H1 (cell line): ENCODE data around the gene NEFH. TPM values are rescaled to one million over a fixed set of nuclear protein-coding genes. Genes with fewer than 3 reads are reported as not detected.
"Not testable (repeated sequence)": the region's sequence is repeated elsewhere in the genome, so short reads cannot be mapped to it uniquely, and the experiment has no call there.

Experiments used
- CTCF ChIA-PET: fragments of 300-600 bp; sonication (Branson Sonifier 250); formaldehyde crosslinking; loops from one replicate; lab custom pipeline; 2021; ENCODE audit not compliant: partially characterized antibody; lab: Charles Lee
- POLR2A ChIA-PET: fragments of 300-600 bp; sonication (Branson Sonifier 250); formaldehyde crosslinking; loops from one replicate; lab custom pipeline; 2021; ENCODE audit warnings: inconsistent platforms; ENCODE audit not compliant: partially characterized antibody; lab: Charles Lee
- DNase-seq, 2 experiments: peaks; one replicate each; pipeline versions ENCODE4 v3.0.0 to v3.0.0-alpha.2; 2010 to 2022; ENCODE audit warnings: low spot score in 2 of 2, low read depth in 1 of 2, mixed read lengths in 1 of 2
- FAIRE-seq: peaks from 2 replicates; lab custom pipeline; 2011; peaks lifted over from hg19 to GRCh38; lab: Jason Lieb, UNC
- H2AFZ ChIP-seq: 2 replicates; pipeline ENCODE4 v1.8.1; 2012; ENCODE audit warnings: low read length, inconsistent platforms
- H2AK5ac ChIP-seq: 2 replicates; pipeline ENCODE4 v1.6.1; 2013; ENCODE audit warnings: low read depth, low read length
- H2BK120ac ChIP-seq: replicated peaks from 2 replicates; pipeline ENCODE3; 2013; ENCODE audit warnings: low read depth, low read length, inconsistent platforms
- H2BK12ac ChIP-seq: 2 replicates; pipeline ENCODE4 v1.6.1; 2013; ENCODE audit warnings: low read depth, low read length
- H2BK15ac ChIP-seq: 2 replicates; pipeline ENCODE4 v1.6.1; 2013; ENCODE audit warnings: low read length
- H2BK20ac ChIP-seq: 2 replicates; pipeline ENCODE4 v1.6.1; 2013; ENCODE audit warnings: low read length
- H2BK5ac ChIP-seq: 2 replicates; pipeline ENCODE4 v1.6.1; 2013; ENCODE audit warnings: low read depth, low read length
- H3K14ac ChIP-seq: 2 replicates; pipeline ENCODE4 v1.6.1; 2013; ENCODE audit warnings: inconsistent platforms; ENCODE audit not compliant: insufficient read length
- H3K18ac ChIP-seq: 2 replicates; pipeline ENCODE4 v1.6.1; 2013; ENCODE audit warnings: low read length; ENCODE audit errors: extremely low read depth
- H3K23ac ChIP-seq: 2 replicates; pipeline ENCODE4 v1.6.1; 2013; ENCODE audit warnings: inconsistent platforms; ENCODE audit not compliant: insufficient read length
- H3K23me2 ChIP-seq: 2 replicates; pipeline ENCODE4 v1.6.1; 2013; ENCODE audit warnings: low read depth, low read length
- H3K27ac ChIP-seq: 2 replicates; pipeline ENCODE4 v1.6.1; 2011; ENCODE audit warnings: low read depth, low read length, inconsistent platforms
- H3K27me3 ChIP-seq, 4 experiments: replicated peaks in 1 of 4; 1 replicate in 1 of 4; 2 replicates in 3 of 4; pipeline versions ENCODE4 v1.6.1 to v1.8.1; 2011 to 2013; ENCODE audit warnings: low read length in 3 of 4, mild to moderate bottlenecking in 3 of 4, inconsistent platforms in 2 of 4, mixed read lengths in 2 of 4, moderate library complexity in 1 of 4; ENCODE audit not compliant: control insufficient read depth in 3 of 4, insufficient read depth in 3 of 4; ENCODE audit errors: extremely low read depth in 1 of 4
- H3K36me3 ChIP-seq, 4 experiments: 2 replicates each; pipeline versions ENCODE4 v1.6.1 to v1.8.1; 2011 to 2013; ENCODE audit warnings: mild to moderate bottlenecking in 4 of 4, low read length in 3 of 4, moderate library complexity in 2 of 4, control low read depth in 1 of 4, inconsistent platforms in 1 of 4; ENCODE audit not compliant: insufficient read depth in 4 of 4, control insufficient read depth in 2 of 4
- H3K4ac ChIP-seq: replicated peaks from 2 replicates; pipeline ENCODE3; 2013; ENCODE audit warnings: low read length, low read depth, mixed read lengths, inconsistent platforms; ENCODE audit not compliant: insufficient read length
- H3K4me1 ChIP-seq, 4 experiments: replicated peaks in 1 of 4; 1 replicate in 1 of 4; 2 replicates in 3 of 4; pipeline versions ENCODE4 v1.6.1 to v1.8.1; 2011 to 2013; ENCODE audit warnings: low read length in 3 of 4, inconsistent platforms in 2 of 4, mixed read lengths in 1 of 4; ENCODE audit not compliant: insufficient read depth in 4 of 4, control insufficient read depth in 3 of 4
- H3K4me2 ChIP-seq, 2 experiments: 2 replicates each; pipeline versions ENCODE4 v1.6.1 to v1.8.1; 2011 to 2013; ENCODE audit warnings: low read depth in 2 of 2, low read length in 2 of 2, control low read depth in 1 of 2, inconsistent platforms in 1 of 2, mild to moderate bottlenecking in 1 of 2; ENCODE audit not compliant: insufficient read depth in 1 of 2
- H3K4me3 ChIP-seq, 4 experiments: fragments of 200-600, 300-600 bp in 1 of 4; sonication (generic), shearing (Covaris generic), sonication (Bioruptor Twin) in 1 of 4; 2 replicates each; pipeline versions ENCODE4 v1.5.1 to v1.8.1; 2011 to 2016; ENCODE audit warnings: low read length in 4 of 4, low read depth in 3 of 4, control low read depth in 2 of 4, inconsistent platforms in 2 of 4, mild to moderate bottlenecking in 2 of 4, mixed read lengths in 1 of 4, moderate library complexity in 1 of 4; ENCODE audit not compliant: insufficient read depth in 2 of 4; ENCODE audit errors: extremely low read depth in 1 of 4
- H3K56ac ChIP-seq: replicated peaks from 2 replicates; pipeline ENCODE3; 2013; ENCODE audit warnings: low read depth, mild to moderate bottlenecking, mixed read lengths, low read length, inconsistent platforms; ENCODE audit not compliant: insufficient read length
- H3K79me1 ChIP-seq: 2 replicates; pipeline ENCODE4 v1.6.1; 2013; ENCODE audit warnings: low read depth, low read length, control low read depth
- H3K79me2 ChIP-seq, 2 experiments: 2 replicates each; pipeline versions ENCODE4 v1.6.1 to v1.8.1; 2012 to 2013; ENCODE audit warnings: low read length in 2 of 2, mild to moderate bottlenecking in 2 of 2, inconsistent platforms in 1 of 2; ENCODE audit not compliant: insufficient read depth in 2 of 2, control insufficient read depth in 1 of 2
- H3K9ac ChIP-seq, 4 experiments: replicated peaks in 1 of 4; 1 replicate in 1 of 4; 2 replicates in 3 of 4; pipeline versions ENCODE4 v1.6.1 to v1.8.1; 2011 to 2013; ENCODE audit warnings: low read depth in 3 of 4, low read length in 3 of 4, control low read depth in 2 of 4, mild to moderate bottlenecking in 2 of 4, moderate library complexity in 2 of 4, inconsistent platforms in 1 of 4; ENCODE audit errors: extremely low read depth in 1 of 4
- H3K9me3 ChIP-seq, 2 experiments: 2 replicates each; pipeline versions ENCODE4 v1.6.1 to v1.8.1; 2012 to 2013; ENCODE audit warnings: mild to moderate bottlenecking in 2 of 2, moderate library complexity in 2 of 2, control low read depth in 1 of 2, inconsistent platforms in 1 of 2, low read depth in 1 of 2, low read length in 1 of 2, mixed read lengths in 1 of 2; ENCODE audit not compliant: insufficient read depth in 2 of 2
- H4K20me1 ChIP-seq, 2 experiments: replicated peaks in 1 of 2; 2 replicates each; pipeline versions ENCODE3 to v1.8.1; 2011 to 2013; ENCODE audit warnings: inconsistent platforms in 2 of 2, low read length in 2 of 2, mild to moderate bottlenecking in 1 of 2; ENCODE audit not compliant: insufficient read depth in 2 of 2, control insufficient read depth in 1 of 2
- H4K5ac ChIP-seq: 2 replicates; pipeline ENCODE4 v1.6.1; 2013; ENCODE audit warnings: low read length, low read depth, mixed read lengths, inconsistent platforms; ENCODE audit not compliant: insufficient read length
- H4K8ac ChIP-seq: 2 replicates; pipeline ENCODE4 v1.8.0; 2013; ENCODE audit warnings: mild to moderate bottlenecking, moderate library complexity, low read length, inconsistent platforms; ENCODE audit not compliant: insufficient read depth; ENCODE audit errors: extremely low read depth
- H4K91ac ChIP-seq: replicated peaks from 2 replicates; pipeline ENCODE3; 2013; ENCODE audit warnings: low read length, mixed read lengths, inconsistent platforms; ENCODE audit not compliant: insufficient read length
- WGBS, 2 experiments: shearing (Covaris generic) in 1 of 2; methylation state at CpG; one replicate each; pipeline versions ENCODE4 v1.1.6 to v1.1.7; 2013 to 2015; ENCODE audit warnings: low lambda C conversion rate in 2 of 2, mixed read lengths in 2 of 2, inconsistent platforms in 1 of 2, low coverage in 1 of 2, missing lambda C conversion rate in 1 of 2; ENCODE audit not compliant: insufficient replicate concordance in 2 of 2, insufficient coverage in 1 of 2, insufficient read length in 1 of 2; ENCODE audit errors: extremely low coverage in 1 of 2, missing lambda C conversion rate in 1 of 2; 5-methylcytosine and 5-hydroxymethylcytosine counted together
- polyA plus RNA-seq, 7 experiments: library from polyadenylated mRNA; depleted of rRNA in 3 of 7; stranded (reverse) in 5 of 7; unstranded in 2 of 7; fragments of >200 nt in 5 of 7; fragments of 200-250 nt in 2 of 7; gene quantifications; 1 replicate in 5 of 7; 2 replicates in 1 of 7; 4 replicates in 1 of 7; pipeline versions ENCODE4 v1.2.1 to v1.2.3, GENCODE V29; 2011 to 2013; ENCODE audit warnings: missing spikeins in 2 of 7, mixed read lengths in 2 of 7
- total RNA-seq: library from RNA; stranded (reverse); fragmentation: NEBNext Ultra II Directional; extraction: Animal tissue kit (Norgen Biotek cat#: 25700); gene quantifications from 2 replicates; pipeline ENCODE4 v1.2.1, GENCODE V29; 2021

The NEFH gene
- total and polyA plus RNA-seq, 2 of the 8 experiments (the other 6 are each of a cell fraction or from before 2014, with no cell fraction given), result 0.57 to 2.3 TPM

GRCh38 chr22:29489127-29489780, 9.2 kb downstream of the NEFH start:
- H3K9ac ChIP-seq, H3K18ac ChIP-seq, H4K5ac ChIP-seq, H3K4me2 ChIP-seq, H2BK12ac ChIP-seq, H3K56ac ChIP-seq, H3K79me1 ChIP-seq, H3K79me2 ChIP-seq, FAIRE-seq, H3K27me3 ChIP-seq, H3K4me3 ChIP-seq, H3K23me2 ChIP-seq, H3K27ac ChIP-seq, DNase-seq, H2AK5ac ChIP-seq, H4K8ac ChIP-seq, H3K4ac ChIP-seq, H2BK5ac ChIP-seq, H3K36me3 ChIP-seq, H3K9me3 ChIP-seq, H3K14ac ChIP-seq, H3K23ac ChIP-seq, H2BK120ac ChIP-seq, H2AFZ ChIP-seq, H3K4me1 ChIP-seq, H2BK20ac ChIP-seq, H2BK15ac ChIP-seq, H4K91ac ChIP-seq, H4K20me1 ChIP-seq: not testable (repeated sequence)
- WGBS, 2 experiments, result 81% methylated on average over 7 of the region's 8 CpGs; no CpG with 5 or more reads in 1 of the 2 experiments
- ChIA-PET CTCF (interaction anchor here (1.0 kb wide), 1 partner anchor 18 kb away, joined by 3 read pairs; no protein-coding TSS in a partner anchor), POLR2A (interaction anchor here (0.7 kb wide), 1 partner anchor 119 kb away, joined by 3 read pairs; no protein-coding TSS in a partner anchor)
